ENCODE data around the gene RIPK4.

Gene RIPK4

DNA sequence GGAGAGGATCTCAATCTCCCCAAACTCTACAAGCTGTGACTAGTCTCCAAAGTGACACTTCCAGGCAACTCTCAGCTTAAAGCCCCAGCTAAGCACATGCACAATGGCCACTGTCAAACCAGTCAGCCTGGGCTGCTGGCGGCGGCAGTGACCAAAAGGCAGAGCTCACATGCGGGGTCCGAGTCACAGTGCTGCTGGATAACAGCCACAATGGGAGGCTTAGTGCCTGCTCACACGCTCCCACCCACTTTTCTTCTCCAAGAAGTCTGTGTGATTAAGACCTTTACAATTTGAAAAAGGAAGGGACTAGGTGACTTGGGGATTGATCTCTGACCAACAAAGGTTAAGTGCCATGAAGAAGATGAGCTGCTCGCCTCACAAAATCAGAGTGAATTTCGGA lies 16.8 kb downstream of the RIPK4 start:
- CTCF ChIA-PET = no interaction called here
- DNase-seq = no peak
- Histone ChIP-seq H3K4me3 (ENCODE audit: control insufficient read depth in 1 of 7, extremely low read depth in 1 of 7, insufficient read depth in 4 of 7, low read depth in 2 of 7, low read length in 6 of 7) (no peak overlapping the region), H3K36me3 (ENCODE audit: control insufficient read depth in 4 of 4, insufficient read depth in 4 of 4, low read length in 3 of 4) (no peaks in the 10 kb centered on the region), H3K27ac (ENCODE audit: insufficient read depth in 1 of 2, low read depth in 1 of 2, low read length in 2 of 2, poor library complexity in 1 of 2, severe bottlenecking in 2 of 2) (no peak overlapping the region), H3K4me1 (ENCODE audit: control extremely low read depth in 1 of 4, control insufficient read depth in 4 of 4, insufficient read depth in 4 of 4, low read length in 3 of 4) (peaks cover 0 to 2% (median 0%) of the 10 kb centered on the region in 4 experiments), H3K9me3 (ENCODE audit: control extremely low read depth in 1 of 5, control insufficient read depth in 4 of 5, insufficient read depth in 2 of 5, low read depth in 1 of 5, low read length in 4 of 5) (no peaks in the 10 kb centered on the region), H3K27me3 (replicated peaks in 2 of 5; ENCODE audit: control insufficient read depth in 4 of 5, insufficient read depth in 5 of 5, low read length in 4 of 5) (peaks cover 0 to 9% (median 2%) of the 10 kb centered on the region in 5 experiments)
- POLR2A ChIA-PET = no interaction called here
- WGBS (ENCODE audit: insufficient coverage) = 88% methylated on average over 5 of the region's 7 CpGs

DNA sequence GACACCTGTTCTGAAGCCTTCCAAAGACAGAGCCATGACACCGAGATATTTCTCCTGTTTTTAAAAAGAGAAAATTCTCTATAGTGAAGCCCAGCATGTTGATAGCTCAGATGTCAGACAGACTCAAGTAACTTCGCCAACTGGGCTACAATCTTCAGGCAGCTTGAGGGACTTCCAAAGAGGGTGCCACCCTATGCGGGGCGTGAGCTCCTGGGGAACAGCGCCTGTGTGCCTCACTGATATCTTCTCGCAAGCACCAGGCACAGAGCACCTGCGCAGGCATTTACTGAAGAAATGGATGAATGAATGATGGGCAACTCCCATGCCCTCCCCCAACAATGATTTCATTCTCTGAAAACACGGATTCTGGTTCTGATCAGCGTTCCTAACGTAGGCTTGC lies 17.6 kb downstream of the RIPK4 start:
- DNase-seq = no peak
- Histone ChIP-seq H3K27me3 (replicated peaks in 2 of 5; ENCODE audit: control insufficient read depth in 4 of 5, insufficient read depth in 5 of 5, low read length in 4 of 5) (peaks cover 0 to 11% (median 5%) of the 10 kb centered on the region in 5 experiments), H3K9me3 (ENCODE audit: control extremely low read depth in 1 of 5, control insufficient read depth in 4 of 5, insufficient read depth in 2 of 5, low read depth in 1 of 5, low read length in 4 of 5) (no peaks in the 10 kb centered on the region), H3K27ac (ENCODE audit: insufficient read depth in 1 of 2, low read depth in 1 of 2, low read length in 2 of 2, poor library complexity in 1 of 2, severe bottlenecking in 2 of 2) (no peak overlapping the region), H3K4me1 (ENCODE audit: control extremely low read depth in 1 of 4, control insufficient read depth in 4 of 4, insufficient read depth in 4 of 4, low read length in 3 of 4) (peaks cover 0 to 2% (median 0%) of the 10 kb centered on the region in 4 experiments), H3K36me3 (ENCODE audit: control insufficient read depth in 4 of 4, insufficient read depth in 4 of 4, low read length in 3 of 4) (no peaks in the 10 kb centered on the region), H3K4me3 (ENCODE audit: control insufficient read depth in 1 of 7, extremely low read depth in 1 of 7, insufficient read depth in 4 of 7, low read depth in 2 of 7, low read length in 6 of 7) (no peak overlapping the region)
- 99% methylated on average over 9 of the region's 10 CpGs for WGBS (ENCODE audit: insufficient coverage)
- ChIA-PET CTCF (interaction anchor here (0.9 to 1.8 kb wide), 2 partner anchors 19 to 26 kb away, joined by 3 to 4 read pairs; no protein-coding TSS in a partner anchor), POLR2A (no interaction called here)

DNA sequence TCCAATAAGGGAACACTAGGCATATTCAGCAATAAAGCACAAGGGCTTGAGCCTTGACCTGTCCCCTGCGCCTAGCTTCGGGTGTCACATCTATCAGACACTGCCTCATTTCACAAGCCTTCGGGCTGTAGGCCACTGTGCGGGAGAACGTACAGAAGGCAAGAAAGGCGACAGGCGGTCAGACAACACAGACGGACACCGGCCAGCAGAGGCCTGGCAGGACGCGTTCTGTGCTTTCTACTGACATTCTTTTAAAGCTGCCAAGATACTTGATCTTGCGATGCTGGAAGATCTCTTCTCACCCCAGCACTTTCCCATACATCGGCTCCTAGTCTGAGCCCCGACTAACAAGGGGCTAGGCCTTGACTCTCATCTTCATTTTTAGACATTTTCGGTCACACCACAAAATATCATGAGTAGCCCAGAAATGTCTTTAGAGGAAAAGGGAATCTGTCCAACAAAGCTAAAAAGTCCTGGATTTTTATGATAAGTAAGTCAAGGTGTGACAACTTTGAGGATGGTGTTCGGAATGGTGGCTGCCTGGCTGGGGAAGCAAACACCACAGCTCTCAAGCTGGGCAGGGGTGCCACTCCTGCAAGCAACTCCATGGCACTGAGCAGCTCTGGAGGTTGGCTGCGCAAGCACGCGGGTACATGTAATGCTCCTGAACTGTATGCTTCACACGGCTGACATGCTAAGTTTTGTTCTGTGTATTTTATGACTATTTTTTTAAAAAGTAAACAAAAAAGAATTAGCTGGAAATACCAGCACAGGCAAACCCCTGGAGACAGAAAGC lies 18.7 kb downstream of the RIPK4 start:
- DNase-seq = no peak
- 99% methylated on average over 18 of the region's 20 CpGs for WGBS (ENCODE audit: insufficient coverage)
- H3K36me3 ChIP-seq (ENCODE audit: control insufficient read depth in 4 of 4, insufficient read depth in 4 of 4, low read length in 3 of 4) = no peaks in the 10 kb centered on the region
- H3K9me3 ChIP-seq (ENCODE audit: control extremely low read depth in 1 of 5, control insufficient read depth in 4 of 5, insufficient read depth in 2 of 5, low read depth in 1 of 5, low read length in 4 of 5) = no peaks in the 10 kb centered on the region
- H3K4me3 ChIP-seq (ENCODE audit: control insufficient read depth in 1 of 7, extremely low read depth in 1 of 7, insufficient read depth in 4 of 7, low read depth in 2 of 7, low read length in 6 of 7) = no peak overlapping the region
- ChIA-PET POLR2A (no interaction called here), CTCF (interaction anchor here (0.9 to 1.8 kb wide), 3 partner anchors 13 to 27 kb away, joined by 3 to 4 read pairs (median 3); no protein-coding TSS in a partner anchor)
- no peak overlapping the region for H3K27ac ChIP-seq (ENCODE audit: insufficient read depth in 1 of 2, low read depth in 1 of 2, low read length in 2 of 2, poor library complexity in 1 of 2, severe bottlenecking in 2 of 2)
- H3K27me3 ChIP-seq (replicated peaks in 2 of 5; ENCODE audit: control insufficient read depth in 4 of 5, insufficient read depth in 5 of 5, low read length in 4 of 5) = peaks cover 0 to 16% (median 5%) of the 10 kb centered on the region in 5 experiments
- H3K4me1 ChIP-seq (ENCODE audit: control extremely low read depth in 1 of 4, control insufficient read depth in 4 of 4, insufficient read depth in 4 of 4, low read length in 3 of 4) = peaks cover 0 to 2% (median 0%) of the 10 kb centered on the region in 4 experiments

DNA sequence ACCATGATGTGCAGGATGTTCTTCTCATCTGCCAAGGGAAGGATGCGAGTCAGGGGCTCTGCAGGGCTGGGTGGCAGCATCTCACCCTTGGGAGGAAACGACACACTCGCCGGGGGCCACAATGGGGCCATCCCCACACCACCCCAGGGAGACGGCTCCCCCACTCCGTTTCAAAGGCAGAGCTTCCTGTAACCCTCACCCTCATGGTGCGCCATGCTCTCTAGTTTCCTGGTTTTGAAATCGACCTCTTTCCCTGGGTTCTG lies 20.2 kb downstream of the RIPK4 start:
- H3K4me1 ChIP-seq (ENCODE audit: control extremely low read depth in 1 of 4, control insufficient read depth in 4 of 4, insufficient read depth in 4 of 4, low read length in 3 of 4) = no peaks in the 10 kb centered on the region
- no peaks in the 10 kb centered on the region for H3K9me3 ChIP-seq (ENCODE audit: control extremely low read depth in 1 of 5, control insufficient read depth in 4 of 5, insufficient read depth in 2 of 5, low read depth in 1 of 5, low read length in 4 of 5)
- WGBS (ENCODE audit: insufficient coverage) = 74% methylated on average over 6 of the region's 8 CpGs
- CTCF ChIA-PET = interaction anchor here (1.5 kb wide), 1 partner anchor 14 kb away, joined by 3 read pairs; no protein-coding TSS in a partner anchor
- POLR2A ChIA-PET = no interaction called here
- no peak for DNase-seq
- H3K4me3 ChIP-seq (ENCODE audit: control insufficient read depth in 1 of 7, extremely low read depth in 1 of 7, insufficient read depth in 4 of 7, low read depth in 2 of 7, low read length in 6 of 7) = no peak overlapping the region
- H3K36me3 ChIP-seq (ENCODE audit: control insufficient read depth in 4 of 4, insufficient read depth in 4 of 4, low read length in 3 of 4) = no peaks in the 10 kb centered on the region
- H3K27ac ChIP-seq (ENCODE audit: insufficient read depth in 1 of 2, low read depth in 1 of 2, low read length in 2 of 2, poor library complexity in 1 of 2, severe bottlenecking in 2 of 2) = no peak overlapping the region
- H3K27me3 ChIP-seq (replicated peaks in 2 of 5; ENCODE audit: control insufficient read depth in 4 of 5, insufficient read depth in 5 of 5, low read length in 4 of 5) = peaks cover 0 to 17% (median 5%) of the 10 kb centered on the region in 5 experiments

DNA sequence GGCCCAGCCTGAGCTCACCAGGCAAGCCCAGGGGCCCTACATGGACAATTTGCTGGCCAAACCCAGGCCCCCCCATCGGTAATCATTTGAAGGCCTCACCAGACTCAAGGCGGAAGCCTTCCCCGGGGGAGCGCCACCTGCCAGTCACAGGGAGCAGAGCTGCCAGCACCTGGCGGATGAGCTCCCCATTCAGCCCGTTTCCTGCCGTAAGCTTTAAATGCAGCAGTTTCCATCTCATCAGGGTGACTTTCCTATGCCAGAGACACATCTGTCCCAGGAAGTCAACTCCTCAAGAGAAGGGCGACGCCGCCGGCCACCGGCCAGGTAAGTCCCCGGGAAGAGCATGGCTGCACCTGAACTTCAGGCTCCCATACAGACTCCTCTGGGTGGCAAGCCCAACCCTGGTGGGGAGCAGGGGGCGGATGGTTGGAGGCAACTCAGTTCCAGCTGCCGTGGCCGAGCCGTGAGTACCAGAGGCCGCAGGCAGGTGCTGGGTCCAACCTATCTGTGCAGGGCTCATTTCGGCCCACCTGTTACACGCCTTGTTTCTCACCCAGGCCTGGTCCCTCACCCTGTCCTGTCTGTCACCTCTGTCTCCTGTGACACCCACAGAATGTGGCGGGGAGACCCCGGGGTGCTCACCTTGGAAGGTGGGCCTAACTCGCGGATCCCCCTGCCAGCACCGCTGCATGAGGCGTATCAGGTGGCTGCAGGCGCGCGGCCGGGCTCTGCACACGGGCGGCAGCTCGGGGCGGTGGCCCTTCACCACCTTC lies 20.7 kb downstream of the RIPK4 start:
- ChIA-PET CTCF (interaction anchor here (1.1 kb wide), 1 partner anchor 10 kb away, joined by 3 read pairs; no protein-coding TSS in a partner anchor), POLR2A (no interaction called here)
- H3K27me3 ChIP-seq (replicated peaks in 2 of 5; ENCODE audit: control insufficient read depth in 4 of 5, insufficient read depth in 5 of 5, low read length in 4 of 5) = peaks cover 0 to 17% (median 5%) of the 10 kb centered on the region in 5 experiments
- H3K4me3 ChIP-seq (ENCODE audit: control insufficient read depth in 1 of 7, extremely low read depth in 1 of 7, insufficient read depth in 4 of 7, low read depth in 2 of 7, low read length in 6 of 7) = no peak overlapping the region
- H3K4me1 ChIP-seq (ENCODE audit: control extremely low read depth in 1 of 4, control insufficient read depth in 4 of 4, insufficient read depth in 4 of 4, low read length in 3 of 4) = no peaks in the 10 kb centered on the region
- 94% methylated on average over 31 of the region's 34 CpGs for WGBS (ENCODE audit: insufficient coverage)
- H3K36me3 ChIP-seq (ENCODE audit: control insufficient read depth in 4 of 4, insufficient read depth in 4 of 4, low read length in 3 of 4) = no peaks in the 10 kb centered on the region
- DNase-seq = no peak
- no peaks in the 10 kb centered on the region for H3K9me3 ChIP-seq (ENCODE audit: control extremely low read depth in 1 of 5, control insufficient read depth in 4 of 5, insufficient read depth in 2 of 5, low read depth in 1 of 5, low read length in 4 of 5)
- H3K27ac ChIP-seq (ENCODE audit: insufficient read depth in 1 of 2, low read depth in 1 of 2, low read length in 2 of 2, poor library complexity in 1 of 2, severe bottlenecking in 2 of 2) = no peak overlapping the region

DNA sequence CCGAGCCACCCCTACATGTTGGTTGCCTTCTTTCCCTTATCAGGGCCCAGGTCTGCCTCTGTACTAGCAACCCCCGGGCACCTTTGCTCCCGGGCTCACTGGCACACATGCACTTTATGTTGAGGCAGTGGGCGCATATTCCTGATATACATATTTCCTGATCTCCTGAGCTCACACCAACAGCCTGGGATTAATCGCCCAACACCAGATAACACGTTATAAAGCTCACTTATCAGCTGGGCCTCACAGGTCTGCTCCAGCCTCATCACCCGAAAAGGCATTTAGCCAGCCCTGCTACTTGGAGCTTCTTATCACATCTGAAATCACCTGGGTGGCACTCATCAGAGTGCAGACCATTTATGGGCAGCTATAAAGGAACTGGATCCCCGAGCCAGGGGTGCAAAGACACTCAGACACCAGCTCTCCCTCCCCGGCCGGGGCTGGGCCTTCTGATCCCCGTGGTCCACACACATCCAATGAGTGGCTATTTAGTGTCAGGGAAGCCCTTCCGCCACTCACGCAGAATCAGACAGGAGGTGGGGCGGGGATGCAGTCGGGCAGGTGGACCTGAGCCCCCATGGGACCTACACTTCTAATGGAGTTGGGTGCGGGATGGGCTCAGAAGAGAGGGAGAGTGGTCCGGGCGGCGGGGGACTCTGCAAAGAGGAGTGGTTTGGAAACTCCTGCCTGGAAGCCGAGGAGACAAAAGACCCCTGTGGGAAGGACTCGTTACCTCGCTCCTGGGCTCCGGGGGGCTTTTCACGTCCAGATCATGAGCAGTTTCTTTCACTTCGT lies 21.6 kb downstream of the RIPK4 start:
- CTCF ChIA-PET = interaction anchor here (1.1 kb wide), 1 partner anchor 11 kb away, joined by 3 read pairs; no protein-coding TSS in a partner anchor
- Histone ChIP-seq H3K36me3 (ENCODE audit: control insufficient read depth in 4 of 4, insufficient read depth in 4 of 4, low read length in 3 of 4) (no peaks in the 10 kb centered on the region), H3K4me3 (ENCODE audit: control insufficient read depth in 1 of 7, extremely low read depth in 1 of 7, insufficient read depth in 4 of 7, low read depth in 2 of 7, low read length in 6 of 7) (no peak overlapping the region), H3K4me1 (ENCODE audit: control extremely low read depth in 1 of 4, control insufficient read depth in 4 of 4, insufficient read depth in 4 of 4, low read length in 3 of 4) (no peaks in the 10 kb centered on the region), H3K27ac (ENCODE audit: insufficient read depth in 1 of 2, low read depth in 1 of 2, low read length in 2 of 2, poor library complexity in 1 of 2, severe bottlenecking in 2 of 2) (no peak overlapping the region), H3K27me3 (replicated peaks in 2 of 5; ENCODE audit: control insufficient read depth in 4 of 5, insufficient read depth in 5 of 5, low read length in 4 of 5) (peaks cover 0 to 17% (median 5%) of the 10 kb centered on the region in 5 experiments), H3K9me3 (ENCODE audit: control extremely low read depth in 1 of 5, control insufficient read depth in 4 of 5, insufficient read depth in 2 of 5, low read depth in 1 of 5, low read length in 4 of 5) (no peaks in the 10 kb centered on the region)
- 97% methylated on average over 22 of the region's 25 CpGs for WGBS (ENCODE audit: insufficient coverage)
- POLR2A ChIA-PET = no interaction called here
- DNase-seq = no peak

All from common myeloid progenitor, CD34-positive (primary cell).